VCaP (cell line): ENCODE results near the gene KIF5C.
"Not testable (repeated sequence)": the region's sequence is repeated elsewhere in the genome, so short reads cannot be mapped to it uniquely, and the experiment has no call there.

Experiments
- H3K27ac ChIP-seq: fragments of 450-650 bp; 2 replicates; pipeline ENCODE4 v1.5.1; 2017
- CTCF ChIP-seq: fragments of 450-650 bp; conservative IDR thresholded peaks from 2 replicates; pipeline ENCODE4 v1.5.1; 2017; ENCODE audit warnings: mild to moderate bottlenecking, moderate library complexity

The KIF5C gene

GRCh38 chr2:148853458-148853857 is 21.6 kb upstream of the KIF5C start:
- H3K27ac ChIP-seq, result no peak overlapping the region
- no peak for TF ChIP-seq CTCF

- H3K27ac ChIP-seq, result no peak overlapping the region
- no peak for TF ChIP-seq CTCF
Measured at GRCh38 chr2:148860037-148860436, 15.0 kb upstream of the KIF5C start.

GRCh38 chr2:148861367-148861766 is 13.7 kb upstream of the KIF5C start:
- TF ChIP-seq CTCF, result no peak
- no peak overlapping the region for H3K27ac ChIP-seq

- H3K27ac ChIP-seq, result not testable (repeated sequence)
Measured at GRCh38 chr2:148862478-148862877, 12.5 kb upstream of the KIF5C start.

GRCh38 chr2:148865512-148865911 is 9.5 kb upstream of the KIF5C start:
- no peak overlapping the region for H3K27ac ChIP-seq
- no peak for TF ChIP-seq CTCF

- no peak for TF ChIP-seq CTCF
- no peak overlapping the region for H3K27ac ChIP-seq
Measured at GRCh38 chr2:148866091-148866490, 8.9 kb upstream of the KIF5C start.

GRCh38 chr2:148867079-148867769 is 7.8 kb upstream of the KIF5C start:
- no peak overlapping the region for H3K27ac ChIP-seq
- TF ChIP-seq CTCF, result no peak

- TF ChIP-seq CTCF, result no peak
- peak overlapping the region; percentile 97 for H3K27ac ChIP-seq
Measured at GRCh38 chr2:148875387-148876051, 492 bp downstream of the KIF5C start.
